Measurements from ENCODE around the gene ITGA1.

The ITGA1 gene

DNA sequence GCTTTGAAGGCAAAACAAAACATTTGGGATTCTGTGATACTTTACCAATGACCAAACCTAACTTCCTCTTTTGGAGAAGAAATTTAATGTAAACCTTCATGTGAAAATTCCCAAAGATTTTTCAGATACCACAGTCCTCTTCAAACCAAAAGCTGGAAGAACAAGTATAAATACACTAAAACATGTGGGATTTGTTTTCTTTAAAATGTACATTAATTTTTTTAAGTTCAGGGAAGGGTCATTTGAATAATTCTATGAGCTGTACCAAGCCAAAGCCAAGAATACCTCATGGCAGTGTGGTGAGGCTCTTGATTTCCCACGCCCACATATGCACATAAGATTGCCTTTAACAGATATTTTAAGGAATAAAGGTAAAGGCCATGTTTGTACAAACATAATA is 28.4 kb upstream of the ITGA1 start:
- TF ChIP-seq, protein P1, sequence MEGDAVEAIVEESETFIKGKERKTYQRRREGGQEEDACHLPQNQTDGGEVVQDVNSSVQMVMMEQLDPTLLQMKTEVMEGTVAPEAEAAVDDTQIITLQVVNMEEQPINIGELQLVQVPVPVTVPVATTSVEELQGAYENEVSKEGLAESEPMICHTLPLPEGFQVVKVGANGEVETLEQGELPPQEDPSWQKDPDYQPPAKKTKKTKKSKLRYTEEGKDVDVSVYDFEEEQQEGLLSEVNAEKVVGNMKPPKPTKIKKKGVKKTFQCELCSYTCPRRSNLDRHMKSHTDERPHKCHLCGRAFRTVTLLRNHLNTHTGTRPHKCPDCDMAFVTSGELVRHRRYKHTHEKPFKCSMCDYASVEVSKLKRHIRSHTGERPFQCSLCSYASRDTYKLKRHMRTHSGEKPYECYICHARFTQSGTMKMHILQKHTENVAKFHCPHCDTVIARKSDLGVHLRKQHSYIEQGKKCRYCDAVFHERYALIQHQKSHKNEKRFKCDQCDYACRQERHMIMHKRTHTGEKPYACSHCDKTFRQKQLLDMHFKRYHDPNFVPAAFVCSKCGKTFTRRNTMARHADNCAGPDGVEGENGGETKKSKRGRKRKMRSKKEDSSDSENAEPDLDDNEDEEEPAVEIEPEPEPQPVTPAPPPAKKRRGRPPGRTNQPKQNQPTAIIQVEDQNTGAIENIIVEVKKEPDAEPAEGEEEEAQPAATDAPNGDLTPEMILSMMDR (IDR thresholded peaks at IDR 0.05; ENCODE audit: low read length, missing control alignments): no peak
- no peak overlapping the region for H3K4me3 ChIP-seq (replicated peaks; ENCODE audit: low read depth, low read length)
- no peak for DNase-seq (ENCODE audit: low read depth)

GRCh38 chr5:52760695-52761366 is 26.9 kb upstream of the ITGA1 start:
- H3K4me3 ChIP-seq (replicated peaks; ENCODE audit: low read depth, low read length): no peak overlapping the region
- DNase-seq (ENCODE audit: low read depth): no peak
- TF ChIP-seq, protein P1 (IDR thresholded peaks at IDR 0.05; ENCODE audit: low read length, missing control alignments): no peak

GRCh38 chr5:52767217-52767743 is 20.4 kb upstream of the ITGA1 start:
- no peak for DNase-seq (ENCODE audit: low read depth)
- TF ChIP-seq, protein P1 (IDR thresholded peaks at IDR 0.05; ENCODE audit: low read length, missing control alignments): no peak
- H3K4me3 ChIP-seq (replicated peaks; ENCODE audit: low read depth, low read length): no peak overlapping the region

GRCh38 chr5:52767766-52768480 is 19.8 kb upstream of the ITGA1 start:
- H3K4me3 ChIP-seq (replicated peaks; ENCODE audit: low read depth, low read length): no peak overlapping the region
- TF ChIP-seq, protein P1 (IDR thresholded peaks at IDR 0.05; ENCODE audit: low read length, missing control alignments): no peak
- DNase-seq (ENCODE audit: low read depth): no peak

GRCh38 chr5:52769061-52769460 is 18.7 kb upstream of the ITGA1 start:
- no peak overlapping the region for H3K4me3 ChIP-seq (replicated peaks; ENCODE audit: low read depth, low read length)
- no peak for DNase-seq (ENCODE audit: low read depth)
- TF ChIP-seq, protein P1 (IDR thresholded peaks at IDR 0.05; ENCODE audit: low read length, missing control alignments): no peak

GRCh38 chr5:52770287-52770939 is 17.3 kb upstream of the ITGA1 start:
- no peak overlapping the region for H3K4me3 ChIP-seq (replicated peaks; ENCODE audit: low read depth, low read length)
- DNase-seq (ENCODE audit: low read depth): no peak
- TF ChIP-seq, protein P1 (IDR thresholded peaks at IDR 0.05; ENCODE audit: low read length, missing control alignments): no peak
